Neural progenitor cell (in vitro differentiated cells): ENCODE measurements around the gene QPCT.

Source experiments
- EZH2 ChIP-seq: fragments of 200-600 bp; sonication (generic); IDR thresholded peaks from 2 replicates; pipeline ENCODE4 v1.6.1; 2017; ENCODE audit warnings: antibody characterized with exemption, mild to moderate bottlenecking, moderate library complexity
- EZH2phosphoT487 ChIP-seq: fragments of 200-600 bp; sonication (generic); IDR thresholded peaks from 2 replicates; pipeline ENCODE4 v1.6.1; 2017; ENCODE audit warnings: antibody characterized with exemption
- TF ChIP-seq, protein P1 (sequence below): fragments of 200-600 bp; sonication (generic); IDR thresholded peaks from 2 replicates; pipeline ENCODE4 v1.5.1; 2017; ENCODE audit warnings: antibody characterized with exemption, mild to moderate bottlenecking

DNA sequence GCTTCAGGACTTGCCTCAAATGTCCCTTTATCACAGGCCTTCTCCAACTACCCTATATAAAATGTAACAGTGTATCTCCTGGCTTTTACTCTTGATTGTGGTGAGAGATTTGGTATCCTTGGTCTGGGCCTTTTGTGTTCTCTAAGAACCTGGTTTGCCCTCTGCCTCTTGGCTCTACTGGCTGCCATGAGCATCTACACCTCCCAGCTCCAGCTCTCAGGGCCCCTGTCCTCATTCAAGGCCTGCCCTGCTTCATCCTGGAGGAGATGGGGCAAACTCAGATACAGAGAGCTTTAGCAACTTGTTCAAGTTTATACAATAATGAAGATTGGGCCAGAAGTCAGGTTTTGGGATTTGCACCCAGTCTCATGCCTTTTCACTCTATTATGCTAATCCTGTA lies 45.0 kb downstream of the QPCT start:
- TF ChIP-seq, protein P1, sequence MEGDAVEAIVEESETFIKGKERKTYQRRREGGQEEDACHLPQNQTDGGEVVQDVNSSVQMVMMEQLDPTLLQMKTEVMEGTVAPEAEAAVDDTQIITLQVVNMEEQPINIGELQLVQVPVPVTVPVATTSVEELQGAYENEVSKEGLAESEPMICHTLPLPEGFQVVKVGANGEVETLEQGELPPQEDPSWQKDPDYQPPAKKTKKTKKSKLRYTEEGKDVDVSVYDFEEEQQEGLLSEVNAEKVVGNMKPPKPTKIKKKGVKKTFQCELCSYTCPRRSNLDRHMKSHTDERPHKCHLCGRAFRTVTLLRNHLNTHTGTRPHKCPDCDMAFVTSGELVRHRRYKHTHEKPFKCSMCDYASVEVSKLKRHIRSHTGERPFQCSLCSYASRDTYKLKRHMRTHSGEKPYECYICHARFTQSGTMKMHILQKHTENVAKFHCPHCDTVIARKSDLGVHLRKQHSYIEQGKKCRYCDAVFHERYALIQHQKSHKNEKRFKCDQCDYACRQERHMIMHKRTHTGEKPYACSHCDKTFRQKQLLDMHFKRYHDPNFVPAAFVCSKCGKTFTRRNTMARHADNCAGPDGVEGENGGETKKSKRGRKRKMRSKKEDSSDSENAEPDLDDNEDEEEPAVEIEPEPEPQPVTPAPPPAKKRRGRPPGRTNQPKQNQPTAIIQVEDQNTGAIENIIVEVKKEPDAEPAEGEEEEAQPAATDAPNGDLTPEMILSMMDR = no peak
- TF ChIP-seq EZH2 (no peak), EZH2phosphoT487 (no peak)
